NCI-H526 treated with DMSO at 0.1 percent for 48 hours (cell line): ENCODE data around the gene SSH2.

Experiments used
- DNase-seq: peaks from one replicate; lab custom pipeline; 2025; lab: John Stamatoyannopoulos, UW

SSH2 gene

DNA sequence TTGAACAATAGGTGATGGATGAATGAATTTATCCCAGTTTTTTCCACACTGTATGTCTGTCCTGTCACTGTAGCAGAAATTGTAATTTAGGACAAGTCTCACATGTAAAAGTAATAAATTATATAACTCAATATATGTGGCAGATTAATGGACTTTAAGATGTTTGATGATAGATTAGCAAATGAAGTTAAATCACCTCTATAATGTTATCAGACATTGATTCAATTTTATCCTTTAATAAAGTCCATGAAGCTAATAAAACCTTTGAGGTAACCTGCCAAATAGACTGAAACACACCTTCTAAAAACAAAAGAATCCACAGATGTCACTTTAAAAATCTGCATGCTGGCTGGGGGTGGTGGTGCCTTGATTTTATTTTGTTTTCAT, 224.0 kb downstream of the SSH2 start:
- DNase-seq: no peak

DNA sequence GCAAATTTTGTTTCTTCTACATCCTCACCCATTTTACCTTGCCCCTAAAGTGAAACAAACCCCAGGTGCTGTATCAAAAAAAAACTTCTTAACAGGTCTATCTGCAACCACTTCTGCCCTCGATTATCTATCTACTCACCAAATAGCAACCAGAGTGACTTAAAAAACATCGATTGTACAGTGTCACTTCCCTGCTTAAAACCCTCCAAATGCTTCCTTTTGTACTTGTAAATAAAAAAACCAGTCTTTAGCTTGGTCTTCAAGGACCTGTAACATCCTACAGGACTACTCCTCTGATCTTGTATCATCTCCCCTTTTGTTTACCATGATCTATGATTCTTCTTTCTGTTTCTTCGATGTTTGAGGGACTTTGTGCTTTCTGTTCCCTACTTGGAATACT, 224.6 kb downstream of the SSH2 start:
- DNase-seq: no peak

DNA sequence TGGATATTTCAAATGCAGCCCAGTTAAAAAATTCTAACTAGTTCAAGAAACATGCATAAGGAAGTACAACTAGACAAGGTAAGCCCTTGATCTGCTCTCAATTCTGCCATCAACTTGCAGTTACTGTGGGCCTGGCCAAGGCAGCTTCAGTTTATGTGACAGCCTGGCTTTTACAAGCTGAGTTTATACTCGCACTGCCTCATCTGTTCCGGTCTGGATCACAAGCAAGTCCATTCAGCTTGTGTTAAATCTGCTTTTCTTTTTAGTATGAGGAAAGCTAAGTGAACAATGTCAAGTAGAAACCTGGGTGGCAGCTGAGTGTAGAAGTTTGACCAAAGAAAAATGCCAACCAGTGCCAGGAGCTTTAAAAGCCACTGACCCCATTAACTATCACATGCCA, 230.7 kb downstream of the SSH2 start:
- DNase-seq: no peak

DNA sequence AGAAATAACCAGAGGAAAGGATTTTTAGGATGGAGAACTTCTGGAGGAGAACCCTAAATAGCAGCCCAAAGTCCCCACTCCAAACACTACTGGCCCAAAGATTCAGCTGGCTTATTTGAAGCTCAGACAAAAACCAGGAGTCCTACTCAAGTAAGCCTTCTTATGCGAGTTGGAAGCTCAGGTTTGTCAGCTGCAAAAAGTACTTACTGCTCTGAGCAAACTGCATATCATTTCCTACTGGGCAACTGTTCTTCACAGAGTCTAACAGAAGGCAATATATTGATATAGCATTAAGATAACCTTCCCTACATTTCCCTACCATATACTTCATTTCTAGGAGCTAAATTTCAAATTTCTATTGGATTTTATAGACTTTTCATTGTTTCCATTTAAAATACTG, 231.2 kb downstream of the SSH2 start:
- no peak for DNase-seq

DNA sequence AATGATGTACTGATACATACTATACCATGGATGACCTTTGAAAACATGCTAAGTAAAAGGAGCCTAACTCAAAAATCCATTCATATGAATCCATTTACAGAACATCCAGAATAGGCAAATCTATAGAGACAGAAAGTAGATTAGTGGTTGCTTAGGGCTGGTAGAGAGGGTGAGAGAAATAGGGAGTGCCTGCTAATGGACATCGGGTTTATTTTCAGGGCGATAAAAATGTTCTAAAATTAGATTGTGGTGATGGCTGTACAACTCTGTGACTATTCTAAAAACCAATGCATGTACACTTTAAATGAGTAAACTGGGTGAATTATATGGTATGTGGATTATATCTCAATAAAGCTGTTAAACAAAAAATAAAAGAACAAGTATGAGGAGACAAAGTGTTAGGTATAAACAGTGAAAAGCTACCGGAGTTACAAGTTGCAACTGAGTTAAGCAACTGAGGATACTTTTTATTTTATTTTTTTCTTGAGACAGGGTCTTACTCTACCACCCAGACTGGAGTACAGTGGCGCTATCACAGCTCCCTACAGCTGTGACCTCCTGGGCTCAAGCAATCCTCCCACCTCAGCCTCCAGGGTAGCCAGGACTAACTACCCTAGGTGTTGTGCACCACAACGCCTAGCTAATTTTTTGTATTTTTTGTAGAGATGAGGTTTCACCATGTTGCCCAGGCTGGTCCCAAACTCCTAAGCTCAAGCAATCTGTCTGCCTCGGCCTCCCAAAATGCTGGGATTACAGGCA, 231.8 kb downstream of the SSH2 start:
- no peak for DNase-seq

DNA sequence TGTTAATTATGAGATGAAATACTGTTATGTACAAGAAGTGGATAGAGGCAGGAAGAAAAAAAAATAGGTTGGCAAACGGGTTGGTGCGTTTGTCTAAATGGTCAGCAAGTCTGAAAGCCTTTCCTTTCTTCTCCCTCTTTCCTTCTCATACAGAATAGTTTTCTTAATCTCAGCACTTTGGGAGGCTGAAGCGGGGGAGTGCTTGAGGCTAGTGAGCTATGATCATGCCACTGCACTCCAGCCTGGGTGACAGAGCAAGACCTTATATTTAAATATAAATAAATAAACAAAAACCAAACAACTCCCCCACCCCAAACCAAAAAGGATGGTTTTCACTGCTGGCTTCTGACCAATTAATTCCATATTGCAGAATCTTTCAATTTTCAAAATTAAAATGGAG, 232.7 kb downstream of the SSH2 start:
- DNase-seq: no peak

DNA sequence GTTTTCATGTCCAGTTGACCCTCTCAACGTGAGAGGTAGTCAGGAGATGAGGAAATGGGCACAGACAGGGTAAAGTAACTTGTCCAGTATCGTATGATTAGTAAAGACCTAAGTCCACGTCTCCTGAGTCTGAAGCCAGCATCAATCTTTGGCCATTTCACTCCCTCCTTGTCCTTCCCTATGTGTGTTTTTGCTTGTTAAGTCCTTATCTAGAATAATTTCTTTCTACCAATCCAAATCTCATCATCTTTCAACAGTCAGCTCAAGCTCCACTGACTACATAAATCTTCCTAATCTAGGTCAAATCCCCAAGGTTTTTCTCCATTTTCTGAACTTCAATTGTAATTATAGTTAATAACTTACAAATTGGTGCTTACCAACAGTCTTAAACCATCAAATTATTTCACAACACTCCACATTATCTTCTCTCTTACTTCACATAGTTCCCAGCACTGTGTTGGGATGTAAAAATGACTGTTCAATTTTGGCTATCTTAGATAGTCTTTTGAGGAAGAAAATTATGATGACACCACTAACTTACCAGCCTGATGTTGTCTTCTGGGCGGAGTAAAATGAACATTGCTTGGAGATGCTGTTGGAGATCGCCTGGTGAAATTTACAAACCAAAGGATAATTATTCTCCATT, 235.0 kb downstream of the SSH2 start:
- no peak for DNase-seq

DNA sequence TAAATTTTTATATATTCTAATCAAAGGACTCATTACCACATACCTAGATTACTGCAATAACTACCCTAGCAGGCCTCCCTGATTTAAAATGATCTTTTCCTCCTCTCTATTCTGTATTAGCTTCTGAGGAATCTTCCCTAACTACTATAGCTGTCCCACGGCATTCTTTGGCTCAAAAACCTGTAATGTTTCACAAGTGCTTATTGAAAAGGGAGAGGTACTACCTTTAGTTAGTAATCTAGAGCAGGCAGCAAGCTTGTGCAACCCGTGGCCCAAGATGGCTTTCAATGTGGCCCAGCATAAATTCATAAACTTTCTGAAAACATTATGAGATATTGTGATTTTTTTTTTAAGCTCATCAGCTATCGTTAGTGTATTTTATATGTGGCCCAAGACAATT, 236.3 kb downstream of the SSH2 start:
- no peak for DNase-seq

DNA sequence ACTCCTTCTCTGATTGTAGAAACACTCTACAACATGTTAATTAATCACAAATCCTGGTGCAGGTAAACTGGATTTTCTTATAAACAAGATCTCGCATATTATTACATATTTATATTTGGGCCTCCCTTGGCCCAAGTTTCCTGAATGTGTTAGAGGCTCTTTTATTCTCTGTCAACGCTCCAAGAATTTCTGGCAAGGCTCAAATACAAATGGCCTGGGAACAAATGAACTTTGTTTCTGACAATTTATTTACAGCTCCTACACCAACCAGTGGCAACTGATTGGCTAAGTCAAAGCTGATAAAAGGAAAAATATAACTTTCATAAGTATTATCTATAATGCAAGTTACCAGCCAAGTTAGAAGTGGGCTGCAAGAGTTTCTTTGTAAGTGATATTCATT, 242.4 kb downstream of the SSH2 start:
- no peak for DNase-seq

DNA sequence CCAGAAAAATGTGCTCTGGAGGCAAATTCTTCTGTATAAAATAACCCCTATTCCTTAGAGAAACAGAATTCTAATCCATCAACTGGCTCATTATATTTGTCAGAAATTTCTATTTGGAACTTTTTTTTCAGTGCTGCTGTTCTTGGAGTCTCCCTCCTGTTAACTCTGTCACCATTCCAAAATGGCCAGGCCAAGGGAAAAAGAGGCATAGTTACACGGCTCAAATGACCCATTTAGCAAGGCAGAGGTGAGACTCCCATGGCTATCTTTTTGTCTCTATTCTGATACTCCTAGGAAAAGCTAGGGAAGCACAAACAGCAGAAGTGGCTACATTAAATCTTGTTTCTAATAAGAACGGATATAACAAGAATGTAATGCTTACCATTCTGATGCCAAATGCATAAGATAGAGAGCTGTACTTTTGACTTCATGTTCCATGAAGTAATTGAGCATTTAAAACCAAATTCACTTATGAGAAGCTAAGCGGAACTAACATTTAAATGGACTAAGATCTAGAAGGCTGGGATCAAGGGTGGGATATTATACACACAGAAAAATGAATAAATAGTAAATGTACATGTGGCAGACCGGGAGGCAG, 242.9 kb downstream of the SSH2 start:
- no peak for DNase-seq

DNA sequence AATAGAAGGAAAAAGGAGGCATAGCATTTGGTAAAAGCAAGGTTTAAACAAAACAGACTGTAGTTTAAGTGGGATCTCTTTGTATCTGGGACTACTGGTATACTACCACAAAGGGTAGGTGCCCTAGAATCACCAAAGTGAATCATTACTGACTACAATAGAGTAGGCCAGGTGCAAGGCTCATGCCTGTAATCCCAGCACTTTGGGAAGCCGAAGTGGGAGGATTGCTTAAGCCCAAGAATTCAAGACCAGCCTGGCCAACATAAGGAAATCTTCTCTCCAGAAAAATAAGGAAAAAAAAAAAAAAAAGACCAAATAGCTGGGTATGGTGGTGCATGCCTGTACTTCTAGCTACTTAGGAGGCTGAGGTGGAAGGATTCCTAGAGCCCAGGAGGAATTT, 246.5 kb downstream of the SSH2 start:
- DNase-seq: no peak

DNA sequence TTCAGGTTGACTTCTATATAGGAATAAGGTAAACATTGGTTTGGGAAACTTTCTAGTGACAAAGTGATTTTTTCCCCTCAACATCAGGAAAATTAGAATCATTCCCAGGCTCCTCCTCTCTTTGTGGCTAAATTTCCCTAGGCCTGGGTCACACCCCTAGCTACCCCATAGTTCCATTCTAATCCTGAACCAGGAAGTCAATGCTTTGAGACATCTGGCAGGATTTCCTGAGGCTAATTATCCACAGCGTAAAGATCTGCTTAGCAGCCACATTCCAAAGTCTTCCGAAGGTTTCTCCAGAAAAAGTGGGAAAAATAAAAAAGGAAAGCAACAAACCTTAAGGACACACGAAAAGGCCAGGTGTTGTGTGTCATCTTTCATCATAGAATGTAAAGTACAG, 247.0 kb downstream of the SSH2 start:
- DNase-seq: no peak

DNA sequence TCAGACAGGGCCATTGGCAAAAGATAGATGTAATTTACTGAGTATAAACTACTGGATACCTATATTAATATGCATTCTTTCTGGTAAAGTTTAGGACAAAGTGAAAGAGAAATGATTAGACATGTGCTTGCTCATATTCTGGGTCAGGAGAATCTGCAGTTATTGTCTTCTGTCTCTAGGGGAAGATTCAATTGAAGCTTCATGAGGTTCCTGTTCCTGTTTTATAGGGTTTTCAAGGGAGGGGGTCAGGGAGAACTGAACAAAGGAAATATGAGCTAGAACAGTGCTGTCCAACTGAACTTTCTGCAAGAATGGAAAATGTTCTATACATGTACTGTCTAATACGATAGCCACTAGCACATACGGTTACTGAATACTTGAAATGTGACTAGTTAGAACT, 248.0 kb downstream of the SSH2 start:
- DNase-seq: peak; percentile 34

DNA sequence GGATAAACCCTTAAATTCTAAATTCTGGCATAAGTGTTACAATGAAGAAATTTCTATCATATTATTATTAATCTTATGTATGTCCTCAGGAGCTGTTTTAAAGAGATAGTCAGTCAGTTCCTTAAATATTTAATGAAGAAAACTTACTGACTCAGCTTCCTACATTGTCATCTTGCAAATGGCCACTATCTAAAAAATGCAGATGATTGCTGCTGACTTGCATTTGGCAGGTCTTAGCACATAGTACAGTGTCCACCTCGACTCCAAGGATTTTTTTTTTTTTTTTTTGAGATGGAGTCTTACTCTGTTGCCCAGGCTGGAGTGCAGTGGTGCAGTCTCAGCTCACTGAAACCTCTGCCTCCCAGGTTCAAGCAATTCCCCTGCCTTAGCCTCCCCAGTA, 252.2 kb downstream of the SSH2 start:
- no peak for DNase-seq

DNA sequence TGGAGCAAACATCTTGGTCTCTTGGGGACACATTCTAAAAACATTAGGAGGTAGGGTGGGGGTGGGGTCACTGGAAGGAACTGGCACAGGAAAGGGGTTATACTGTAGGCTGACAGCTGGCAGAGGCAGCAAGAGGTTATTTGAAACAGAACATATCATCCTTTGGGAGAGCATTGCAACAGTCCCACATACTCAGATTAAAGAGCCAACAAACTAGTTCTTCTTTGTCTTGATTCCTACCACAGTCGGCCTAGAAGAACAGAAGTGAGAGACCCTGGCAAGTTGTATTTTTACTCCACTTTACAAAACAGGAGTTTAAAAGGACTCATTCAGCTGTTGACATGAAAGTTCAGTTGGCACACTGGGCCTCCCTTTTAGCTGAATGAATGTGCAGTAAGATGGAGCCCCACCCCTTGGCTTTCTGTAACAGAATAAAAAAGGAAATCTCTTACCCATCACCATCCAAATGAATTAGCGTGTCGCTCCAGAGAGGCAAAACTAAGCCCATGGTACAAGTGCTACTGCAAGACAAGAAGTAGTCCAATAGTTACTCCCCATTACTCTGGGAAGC, 252.7 kb downstream of the SSH2 start:
- DNase-seq: no peak

DNA sequence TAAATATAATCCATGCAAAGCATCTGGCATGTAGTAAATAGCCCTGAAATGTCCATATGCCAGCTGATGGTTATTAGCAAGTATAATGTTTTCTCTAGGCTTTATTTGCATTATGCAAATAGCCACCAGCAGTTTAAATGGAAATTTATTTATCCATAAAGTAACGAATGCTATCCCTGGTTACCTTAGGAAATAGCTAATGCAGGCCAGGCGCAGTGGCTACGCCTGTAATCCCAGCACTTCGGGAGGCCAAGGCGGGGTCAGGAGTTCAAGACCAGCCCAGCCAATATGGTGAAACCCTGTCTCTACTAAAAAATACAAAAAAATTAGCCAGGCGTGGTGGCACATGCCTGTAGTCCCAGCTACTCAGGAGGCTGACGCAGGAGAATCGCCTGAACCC, 254.1 kb downstream of the SSH2 start:
- DNase-seq: peak; percentile 98

DNA sequence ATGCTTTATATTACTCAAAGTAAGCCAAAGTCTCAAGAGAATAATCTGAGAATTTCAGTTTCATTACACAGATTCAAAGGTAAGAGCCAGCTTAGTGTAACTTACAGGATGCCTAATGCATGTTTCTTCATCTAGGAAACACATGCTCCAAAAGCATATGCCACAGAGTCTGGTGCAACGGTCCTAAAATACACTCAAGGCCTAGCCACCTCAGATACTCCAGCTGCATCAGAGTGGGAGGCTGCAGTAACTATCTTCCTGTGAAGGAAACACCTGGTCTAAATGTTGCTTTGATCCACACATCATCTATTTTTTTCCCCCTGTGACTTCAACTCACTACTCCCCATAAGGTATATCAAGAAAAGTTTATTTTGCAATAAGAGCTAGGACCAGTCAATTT, 255.7 kb downstream of the SSH2 start:
- DNase-seq: no peak

DNA sequence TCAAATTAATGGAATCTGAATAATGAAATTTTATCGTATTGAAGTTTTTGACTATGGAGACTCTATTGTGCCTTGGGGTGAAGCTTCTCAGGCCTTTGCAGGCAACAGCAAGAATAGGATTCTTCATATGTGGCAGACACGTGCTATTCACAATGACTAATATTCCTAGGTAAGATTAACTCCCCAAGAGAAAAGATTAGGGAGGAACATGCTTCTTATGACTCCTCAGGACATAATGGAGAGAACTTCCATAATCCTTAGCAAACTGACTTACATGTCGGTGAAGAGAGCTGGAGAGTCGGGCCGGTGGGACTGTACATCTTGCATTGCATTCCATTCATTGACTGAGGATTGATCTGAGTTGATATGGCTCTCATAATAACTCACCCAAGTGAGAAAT, 258.4 kb downstream of the SSH2 start:
- DNase-seq: no peak

DNA sequence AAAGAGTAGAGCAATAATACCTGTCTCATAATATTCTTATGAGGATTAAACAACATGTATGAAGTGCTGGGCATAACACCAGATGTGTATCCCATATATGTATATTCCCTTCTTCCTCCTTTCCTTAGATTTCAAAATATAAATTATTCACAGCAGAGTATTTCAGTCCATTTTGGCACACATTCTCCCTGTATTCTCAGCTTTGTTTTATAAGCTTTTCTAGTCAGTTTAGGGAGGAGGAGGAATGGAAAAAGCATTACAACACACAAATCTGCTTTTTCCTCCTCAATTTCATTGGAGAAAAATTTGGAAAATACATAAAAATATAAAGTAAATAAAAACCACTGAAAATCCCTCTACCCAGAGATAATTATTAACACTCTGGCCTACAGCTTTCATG, 260.8 kb downstream of the SSH2 start:
- DNase-seq: no peak

DNA sequence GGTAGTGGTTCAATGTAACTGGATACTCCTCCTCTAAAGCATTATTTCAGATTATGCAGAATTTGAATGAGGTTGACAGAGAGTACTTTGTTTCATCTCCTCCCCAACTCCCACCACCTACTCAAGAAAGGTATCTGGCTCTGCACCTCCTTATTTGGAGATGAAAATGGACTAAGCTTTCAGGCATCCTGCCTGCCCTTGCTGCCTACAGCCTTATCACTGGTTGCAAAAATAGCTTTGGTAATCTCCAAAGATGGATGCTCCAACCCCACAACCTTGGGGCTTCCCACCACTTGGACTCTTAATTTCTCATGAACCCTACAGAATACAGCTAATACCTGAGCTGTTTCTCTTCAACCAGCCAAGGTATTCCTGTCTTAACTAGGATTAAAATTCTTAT, 262.1 kb downstream of the SSH2 start:
- DNase-seq: peak; percentile 69

DNA sequence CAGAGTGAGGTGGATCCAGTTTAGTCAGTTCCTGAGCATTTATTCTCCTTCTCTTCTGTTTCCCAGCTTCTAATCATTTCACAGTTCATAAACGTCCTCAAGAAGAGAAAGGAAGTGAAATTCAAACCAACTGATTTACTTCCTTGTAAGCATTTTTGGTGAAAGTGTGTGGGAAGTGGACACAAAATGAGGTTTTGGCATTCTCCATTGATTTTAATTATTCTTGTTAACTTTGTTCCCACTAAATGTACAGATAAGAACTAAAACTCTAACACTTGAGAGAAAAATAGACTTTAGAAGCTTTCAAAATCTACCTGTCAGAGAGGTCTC, 264.6 kb downstream of the SSH2 start:
- DNase-seq: no peak

DNA sequence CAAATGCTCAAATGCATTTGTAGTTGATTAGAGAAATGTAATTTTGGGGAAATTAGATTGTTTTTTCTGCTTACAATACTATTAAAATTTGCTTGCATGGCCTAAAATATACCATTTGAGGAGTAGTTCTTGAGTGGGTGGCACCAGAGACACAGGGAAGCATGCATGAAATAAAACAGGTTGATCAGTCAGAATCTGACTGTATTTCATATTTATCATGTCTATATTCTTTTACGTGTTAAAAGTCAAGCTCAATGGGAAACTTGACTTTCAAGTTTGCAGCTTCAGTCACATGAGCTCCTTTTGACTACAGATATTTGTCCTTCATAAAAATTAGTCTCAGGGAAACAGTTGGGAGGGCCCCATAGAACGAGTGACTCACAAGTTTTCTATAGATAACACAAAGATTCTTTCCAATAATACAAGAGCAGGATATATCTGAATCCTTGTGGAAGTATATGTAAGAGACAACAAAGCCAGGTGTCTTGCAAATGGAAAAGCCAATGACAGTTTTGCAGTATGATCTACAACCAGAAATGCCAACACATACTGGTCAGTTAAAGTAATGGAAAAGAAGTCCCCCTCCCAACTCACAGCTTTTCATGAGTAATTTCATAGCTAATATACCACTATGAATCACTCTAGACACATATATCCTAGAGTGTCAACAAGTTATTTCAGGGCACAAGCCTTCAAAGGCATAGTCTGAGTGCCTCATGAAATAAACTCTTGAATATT, 265.1 kb downstream of the SSH2 start:
- DNase-seq: no peak

DNA sequence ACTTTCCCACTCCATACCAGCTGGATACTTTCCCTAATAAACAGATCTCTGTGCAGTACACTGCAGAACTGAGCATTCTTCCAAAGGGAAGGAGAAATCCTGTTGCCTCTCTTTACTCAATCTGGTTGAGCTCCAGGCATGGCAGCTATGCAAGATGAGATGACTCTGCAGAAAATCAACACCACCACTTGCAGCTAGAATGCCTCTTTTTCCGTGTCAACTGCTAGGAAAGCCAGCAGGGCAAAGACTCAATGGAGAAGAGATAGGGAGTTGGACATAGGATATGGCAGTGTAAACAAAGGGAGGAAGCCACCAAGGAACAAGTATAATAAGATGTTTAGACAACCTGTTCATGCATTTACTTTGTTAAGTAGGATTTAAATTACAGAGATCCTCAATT, 266.9 kb downstream of the SSH2 start:
- peak; percentile 72 for DNase-seq
